ENCODE data around the gene PTPRK. TPM values are rescaled to one million over a fixed set of nuclear protein-coding genes. Genes with fewer than 3 reads are reported as not detected.

The PTPRK gene
- total RNA-seq, 1 experiment from 2014 or later = 34.2 TPM

- Histone ChIP-seq H3K9me3 (ENCODE audit: control insufficient read depth in 1 of 2, insufficient read depth in 1 of 2, low read depth in 1 of 2, low read length in 2 of 2) (no peaks in the 10 kb centered on the region), H3K4me1 (ENCODE audit: control insufficient read depth in 1 of 2, insufficient read depth in 2 of 2, low read length in 2 of 2) (no peaks in the 10 kb centered on the region), H3K36me3 (ENCODE audit: control insufficient read depth in 1 of 2, insufficient read depth in 2 of 2, low read length in 2 of 2) (no peaks in the 10 kb centered on the region), H2AFZ (ENCODE audit: low read depth, low read length, poor library complexity, severe bottlenecking) (no peak overlapping the region), H3K27me3 (ENCODE audit: insufficient read depth, low read length) (no peaks in the 10 kb centered on the region), H3K27ac (ENCODE audit: low read depth, low read length) (no peak overlapping the region), H3K9ac (ENCODE audit: low read length) (no peak overlapping the region), H3K79me2 (ENCODE audit: insufficient read depth, low read length) (no peaks in the 10 kb centered on the region), H4K20me1 (ENCODE audit: insufficient read depth) (no peaks in the 10 kb centered on the region), H3K4me2 (ENCODE audit: low read length) (no peak overlapping the region), H3K4me3 (replicated peaks in 1 of 2; ENCODE audit: low read depth in 1 of 2, low read length in 2 of 2) (no peak overlapping the region), H3K9me2 (ENCODE audit: insufficient read depth) (no peaks in the 10 kb centered on the region)
- POLR2A ChIA-PET = no interaction called here
- DNase-seq (ENCODE audit: low read depth, low spot score) (no peak), ATAC-seq (no peak)
- intact Hi-C loops (cut with micrococcal nuclease) = no loop called here
- no peak for TF ChIP-seq CTCF (IDR thresholded peaks at IDR 0.05 in 2 of 3, conservative IDR thresholded peaks at IDR 0.05 in 1 of 3; ENCODE audit: borderline replicate concordance in 1 of 3, insufficient read depth in 1 of 3, low read depth in 2 of 3, low read length in 2 of 3)
- no peak for TF ChIP-seq RAD21 (IDR thresholded peaks at IDR 0.05; ENCODE audit: low read depth)
- no peak for TF ChIP-seq ZFX (IDR thresholded peaks at IDR 0.05)
- no peak for TF ChIP-seq TCF7L2 (IDR thresholded peaks at IDR 0.05; ENCODE audit: borderline replicate concordance, extremely low read depth, insufficient read depth, insufficient read length)
- no peak for TF ChIP-seq POLR2AphosphoS5 (IDR thresholded peaks at IDR 0.05; ENCODE audit: low read depth, low read length)
- TF ChIP-seq JUND (IDR thresholded peaks at IDR 0.05) = no peak
- TF ChIP-seq SRF (IDR thresholded peaks at IDR 0.05; ENCODE audit: low read depth) = no peak
- TF ChIP-seq YY1 (IDR thresholded peaks at IDR 0.05; ENCODE audit: extremely low read depth, insufficient replicate concordance, low read depth, low read length) = no peak
- TF ChIP-seq MAX (IDR thresholded peaks at IDR 0.05) = no peak
- no peak for TF ChIP-seq EZH2phosphoT487 (IDR thresholded peaks at IDR 0.05; ENCODE audit: borderline replicate concordance)
- TF ChIP-seq EZH2 (IDR thresholded peaks at IDR 0.05) = no peak
- TF ChIP-seq POLR2A (IDR thresholded peaks at IDR 0.05; ENCODE audit: borderline replicate concordance, extremely low read depth, insufficient read depth, insufficient read length) = no peak
- TF ChIP-seq CBX3 (IDR thresholded peaks at IDR 0.05; ENCODE audit: low read depth) = no peak
- TF ChIP-seq ELF1 (IDR thresholded peaks at IDR 0.05; ENCODE audit: borderline replicate concordance, low read depth) = no peak
- no peak for TF ChIP-seq EGR1 (IDR thresholded peaks at IDR 0.05; ENCODE audit: low read depth)
- no peak for TF ChIP-seq FOSL1 (IDR thresholded peaks at IDR 0.05; ENCODE audit: low read depth)
- TF ChIP-seq CEBPB (IDR thresholded peaks at IDR 0.05; ENCODE audit: low read depth) = no peak
- TF ChIP-seq ZNF274 (IDR thresholded peaks at IDR 0.05; ENCODE audit: low read depth, low read length) = no peak
- TF ChIP-seq ZBTB33 (IDR thresholded peaks at IDR 0.05; ENCODE audit: extremely low read depth, insufficient replicate concordance, low read length) = no peak
- RAD21 ChIA-PET (ENCODE audit: low non-redundant PET in 1 of 2, low total read pairs in 2 of 2, uncharacterized antibody in 2 of 2, unreplicated experiment in 2 of 2) = no interaction called here
- BruUV-seq (replicated peaks) = no TSS peak
- CTCF ChIA-PET = no interaction called here
Measured at GRCh38 chr6:128394167-128394566, 126.2 kb downstream of the PTPRK start.
